Stimulated activated CD8-positive, alpha-beta memory T cell treated with anti-CD3 and anti-CD28 coated beads, Interleukin-12 subunit alpha, Interleukin-12 subunit beta, amount 100 ng/mL, for 24 hours (primary cell): ENCODE results near the gene KLF3.

Experiments
- DNase-seq: peaks from one replicate; pipeline ENCODE4 v3.0.0-alpha.2; 2020; ENCODE audit errors: extremely low read depth

The KLF3 gene

GRCh38 chr4:38656111-38656510 lies 7.9 kb upstream of the KLF3 start:
- DNase-seq = no peak

- no peak for DNase-seq
These were observed 4.7 kb upstream of the KLF3 start for GRCh38 chr4:38659346-38659745.

- DNase-seq = no peak
These were observed 3.2 kb upstream of the KLF3 start for GRCh38 chr4:38660838-38661237.

GRCh38 chr4:38661371-38661770 lies 2.6 kb upstream of the KLF3 start:
- no peak for DNase-seq

GRCh38 chr4:38662522-38663089 lies 1.4 kb upstream of the KLF3 start:
- DNase-seq = no peak

GRCh38 chr4:38663090-38663800 lies 754 bp upstream of the KLF3 start:
- DNase-seq = no peak

- DNase-seq = no peak
These were observed 855 bp downstream of the KLF3 start for GRCh38 chr4:38664706-38665401.

GRCh38 chr4:38665551-38666411 lies 1.8 kb downstream of the KLF3 start:
- DNase-seq = no peak

- DNase-seq = no peak
These were observed 2.7 kb downstream of the KLF3 start for GRCh38 chr4:38666766-38667084.

GRCh38 chr4:38667085-38667893 lies 3.3 kb downstream of the KLF3 start:
- no peak for DNase-seq

GRCh38 chr4:38668203-38668971 lies 4.4 kb downstream of the KLF3 start:
- no peak for DNase-seq

GRCh38 chr4:38669208-38669607 lies 5.2 kb downstream of the KLF3 start:
- DNase-seq = no peak

- DNase-seq = no peak
These were observed 6.3 kb downstream of the KLF3 start for GRCh38 chr4:38670109-38670901.

- DNase-seq = no peak
These were observed 7.1 kb downstream of the KLF3 start for GRCh38 chr4:38670939-38671591.

GRCh38 chr4:38671592-38671940 lies 7.6 kb downstream of the KLF3 start:
- no peak for DNase-seq

- DNase-seq = no peak
These were observed 8.0 kb downstream of the KLF3 start for GRCh38 chr4:38672074-38672396.

- DNase-seq = no peak
These were observed 8.6 kb downstream of the KLF3 start for GRCh38 chr4:38672397-38673129.

- no peak for DNase-seq
These were observed 9.4 kb downstream of the KLF3 start for GRCh38 chr4:38673130-38673978.
